ENCODE measurements around the gene SHPK.

DNA sequence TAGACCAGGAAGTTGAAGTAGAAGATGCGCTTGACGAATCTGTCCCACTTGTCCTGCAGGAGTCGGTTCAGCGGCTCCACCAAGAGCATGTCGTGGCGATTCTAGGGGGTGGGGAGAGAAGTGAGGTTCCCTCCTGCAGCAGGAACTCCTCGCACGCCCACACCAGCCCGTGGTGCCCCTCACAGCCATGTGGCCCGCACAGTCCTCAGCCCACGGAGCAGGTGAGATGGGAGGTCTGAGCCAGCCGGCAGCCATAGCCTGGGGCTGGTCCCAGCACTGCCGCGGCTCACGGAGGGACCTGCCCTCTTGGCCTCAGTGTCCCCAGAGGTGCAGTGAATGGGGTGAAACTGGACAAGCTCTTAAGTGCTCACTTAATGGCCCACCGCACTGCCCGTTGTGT lies 50.2 kb downstream of the SHPK start:
- TF ChIP-seq, protein P1, sequence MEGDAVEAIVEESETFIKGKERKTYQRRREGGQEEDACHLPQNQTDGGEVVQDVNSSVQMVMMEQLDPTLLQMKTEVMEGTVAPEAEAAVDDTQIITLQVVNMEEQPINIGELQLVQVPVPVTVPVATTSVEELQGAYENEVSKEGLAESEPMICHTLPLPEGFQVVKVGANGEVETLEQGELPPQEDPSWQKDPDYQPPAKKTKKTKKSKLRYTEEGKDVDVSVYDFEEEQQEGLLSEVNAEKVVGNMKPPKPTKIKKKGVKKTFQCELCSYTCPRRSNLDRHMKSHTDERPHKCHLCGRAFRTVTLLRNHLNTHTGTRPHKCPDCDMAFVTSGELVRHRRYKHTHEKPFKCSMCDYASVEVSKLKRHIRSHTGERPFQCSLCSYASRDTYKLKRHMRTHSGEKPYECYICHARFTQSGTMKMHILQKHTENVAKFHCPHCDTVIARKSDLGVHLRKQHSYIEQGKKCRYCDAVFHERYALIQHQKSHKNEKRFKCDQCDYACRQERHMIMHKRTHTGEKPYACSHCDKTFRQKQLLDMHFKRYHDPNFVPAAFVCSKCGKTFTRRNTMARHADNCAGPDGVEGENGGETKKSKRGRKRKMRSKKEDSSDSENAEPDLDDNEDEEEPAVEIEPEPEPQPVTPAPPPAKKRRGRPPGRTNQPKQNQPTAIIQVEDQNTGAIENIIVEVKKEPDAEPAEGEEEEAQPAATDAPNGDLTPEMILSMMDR (IDR thresholded peaks at IDR 0.05; ENCODE audit: insufficient read depth, low read length), result no peak
- TF ChIP-seq, protein P2, sequence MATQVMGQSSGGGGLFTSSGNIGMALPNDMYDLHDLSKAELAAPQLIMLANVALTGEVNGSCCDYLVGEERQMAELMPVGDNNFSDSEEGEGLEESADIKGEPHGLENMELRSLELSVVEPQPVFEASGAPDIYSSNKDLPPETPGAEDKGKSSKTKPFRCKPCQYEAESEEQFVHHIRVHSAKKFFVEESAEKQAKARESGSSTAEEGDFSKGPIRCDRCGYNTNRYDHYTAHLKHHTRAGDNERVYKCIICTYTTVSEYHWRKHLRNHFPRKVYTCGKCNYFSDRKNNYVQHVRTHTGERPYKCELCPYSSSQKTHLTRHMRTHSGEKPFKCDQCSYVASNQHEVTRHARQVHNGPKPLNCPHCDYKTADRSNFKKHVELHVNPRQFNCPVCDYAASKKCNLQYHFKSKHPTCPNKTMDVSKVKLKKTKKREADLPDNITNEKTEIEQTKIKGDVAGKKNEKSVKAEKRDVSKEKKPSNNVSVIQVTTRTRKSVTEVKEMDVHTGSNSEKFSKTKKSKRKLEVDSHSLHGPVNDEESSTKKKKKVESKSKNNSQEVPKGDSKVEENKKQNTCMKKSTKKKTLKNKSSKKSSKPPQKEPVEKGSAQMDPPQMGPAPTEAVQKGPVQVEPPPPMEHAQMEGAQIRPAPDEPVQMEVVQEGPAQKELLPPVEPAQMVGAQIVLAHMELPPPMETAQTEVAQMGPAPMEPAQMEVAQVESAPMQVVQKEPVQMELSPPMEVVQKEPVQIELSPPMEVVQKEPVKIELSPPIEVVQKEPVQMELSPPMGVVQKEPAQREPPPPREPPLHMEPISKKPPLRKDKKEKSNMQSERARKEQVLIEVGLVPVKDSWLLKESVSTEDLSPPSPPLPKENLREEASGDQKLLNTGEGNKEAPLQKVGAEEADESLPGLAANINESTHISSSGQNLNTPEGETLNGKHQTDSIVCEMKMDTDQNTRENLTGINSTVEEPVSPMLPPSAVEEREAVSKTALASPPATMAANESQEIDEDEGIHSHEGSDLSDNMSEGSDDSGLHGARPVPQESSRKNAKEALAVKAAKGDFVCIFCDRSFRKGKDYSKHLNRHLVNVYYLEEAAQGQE (IDR thresholded peaks at IDR 0.05; ENCODE audit: insufficient replicate concordance, low read depth), result no peak
- TF ChIP-seq POLR2AphosphoS5 (IDR thresholded peaks at IDR 0.05; ENCODE audit: low read depth) (no peak), GABPA (IDR thresholded peaks at IDR 0.05; ENCODE audit: low read depth) (no peak), SPI1 (IDR thresholded peaks at IDR 0.05; ENCODE audit: borderline replicate concordance, low read depth) (no peak)
